Kidney glomerular epithelial cell (primary cell): ENCODE measurements around the gene BRSK1.

ENCODE experiments used
- DNase-seq: peaks from one replicate; lab custom pipeline; 2025; lab: John Stamatoyannopoulos, UW

BRSK1 gene

DNA sequence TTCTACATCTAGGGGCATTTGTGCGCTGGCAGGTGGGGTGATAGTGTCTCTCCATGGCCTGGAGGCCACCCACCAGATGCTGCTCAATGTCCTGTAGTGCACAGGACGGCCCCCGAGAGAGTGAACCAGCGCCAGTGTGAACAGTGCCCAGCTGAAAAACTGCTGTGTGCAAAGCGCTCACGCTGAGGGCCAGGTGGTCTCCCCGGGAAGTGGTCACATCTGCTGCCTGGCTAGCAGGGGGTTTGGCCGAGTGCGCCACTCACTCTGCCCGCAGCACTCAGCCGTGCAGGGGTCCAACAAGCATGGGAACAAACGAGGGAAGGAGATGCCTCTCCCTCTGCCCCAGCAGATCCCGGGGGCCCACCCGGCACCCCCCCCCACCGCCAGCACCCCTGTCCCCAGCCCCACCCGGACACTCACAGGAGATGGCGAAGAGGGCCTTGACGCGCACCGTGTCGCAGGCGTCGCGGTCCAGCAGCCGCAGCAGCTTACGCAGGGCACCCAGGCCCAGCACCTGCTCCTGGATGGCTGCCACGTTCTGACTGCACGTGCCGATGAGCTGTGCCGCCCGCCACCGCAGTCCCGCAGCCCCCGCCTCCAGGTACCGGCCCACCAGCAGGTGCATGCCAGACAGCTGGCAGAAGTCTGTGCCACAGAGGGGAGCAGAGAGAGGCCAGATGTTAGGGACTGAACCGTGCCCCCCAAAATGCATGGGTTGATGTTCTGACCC is 9.7 kb upstream of the BRSK1 start:
- DNase-seq = no peak

DNA sequence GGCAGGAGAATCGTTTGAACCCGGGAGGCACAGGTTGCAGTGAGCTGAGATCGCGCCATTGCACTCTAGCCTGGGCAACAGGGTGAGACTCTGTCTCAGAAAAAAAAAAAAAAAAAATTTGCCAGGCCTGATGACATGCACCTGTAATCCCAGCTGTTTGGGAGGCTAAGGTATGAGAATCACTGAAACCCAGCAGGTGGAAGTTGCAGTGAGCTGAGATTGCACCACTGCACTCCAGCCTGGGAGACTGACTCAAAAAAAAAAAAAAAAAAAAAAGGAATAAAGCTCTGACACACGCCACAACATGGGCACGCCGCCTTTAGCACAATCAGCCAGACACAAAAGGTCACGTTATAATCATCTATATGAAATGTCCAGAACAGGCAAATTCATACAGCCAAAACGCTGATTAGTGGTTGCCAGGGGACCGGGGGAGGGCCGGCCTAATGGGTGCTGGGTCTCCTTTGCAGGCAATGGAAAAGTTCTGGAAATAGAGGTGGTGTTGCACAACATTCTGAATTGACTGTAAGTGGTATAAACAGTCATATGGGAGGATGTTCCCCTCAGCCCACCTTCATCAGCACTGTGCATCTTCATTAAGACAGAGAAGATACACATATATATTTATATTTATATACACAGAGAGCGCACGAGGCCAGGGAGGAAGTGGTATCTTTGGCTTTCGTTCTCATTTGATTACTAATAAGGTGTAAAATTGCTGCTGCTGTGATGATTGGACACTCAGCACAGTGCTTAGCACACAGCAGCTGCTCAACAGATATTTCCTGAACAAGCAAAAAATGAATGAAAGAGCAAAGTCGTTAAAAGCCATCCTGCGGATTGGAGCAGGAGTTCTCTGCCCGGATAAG is 7.7 kb upstream of the BRSK1 start:
- DNase-seq = no peak

DNA sequence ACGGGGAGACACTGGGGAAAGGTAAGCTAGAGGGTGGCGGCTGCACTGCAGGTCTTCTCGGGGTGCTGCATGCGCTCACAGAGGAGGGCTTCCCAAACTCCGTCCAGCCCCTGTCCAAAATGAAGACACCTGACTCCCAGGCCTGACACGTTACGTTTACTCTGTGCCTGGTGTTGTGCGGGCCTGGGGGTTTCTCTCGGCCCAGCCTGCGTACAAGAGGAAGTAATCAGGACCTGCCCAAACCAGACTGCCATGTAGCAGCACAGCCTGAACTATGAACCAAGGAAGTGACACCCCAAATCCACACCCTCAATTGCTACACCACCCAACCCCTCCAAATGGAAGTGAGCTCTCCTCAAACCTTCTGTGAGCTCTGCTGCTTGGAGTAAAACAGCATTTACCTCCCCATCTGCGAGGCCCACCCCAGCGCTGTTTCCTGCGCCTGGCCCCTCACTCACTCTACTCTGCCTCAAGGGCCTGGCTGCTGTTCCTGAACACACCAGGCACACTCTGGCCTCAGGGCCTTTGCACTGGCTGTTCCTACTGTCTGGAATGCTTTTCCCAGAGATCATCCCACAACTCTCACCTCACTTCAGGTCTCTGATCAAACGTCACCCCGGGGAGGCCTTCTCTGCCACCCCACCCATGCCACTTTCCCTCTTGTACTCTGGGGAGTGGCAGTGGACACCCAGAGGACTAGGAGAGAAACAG is 6.9 kb upstream of the BRSK1 start:
- no peak for DNase-seq

DNA sequence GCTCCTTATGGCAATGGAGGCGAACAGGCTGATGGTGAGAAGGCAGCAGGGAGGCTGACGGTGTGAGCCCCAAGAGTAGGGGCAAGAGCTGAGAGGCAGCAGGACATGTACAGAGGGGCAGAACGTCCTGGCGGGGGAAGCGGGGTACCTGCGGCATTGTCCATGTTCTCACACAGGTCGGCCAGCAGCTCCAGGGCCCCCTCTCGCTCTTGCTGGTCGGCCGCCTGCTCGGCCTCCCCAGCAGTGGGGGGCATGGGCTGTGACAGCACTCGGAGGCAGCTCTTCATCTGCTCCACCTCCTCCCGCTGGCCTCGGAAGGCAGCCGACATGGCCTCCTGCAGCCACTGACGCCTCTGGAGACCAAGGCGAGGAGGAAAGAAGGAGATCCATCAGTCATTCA is 6.3 kb upstream of the BRSK1 start:
- no peak for DNase-seq

DNA sequence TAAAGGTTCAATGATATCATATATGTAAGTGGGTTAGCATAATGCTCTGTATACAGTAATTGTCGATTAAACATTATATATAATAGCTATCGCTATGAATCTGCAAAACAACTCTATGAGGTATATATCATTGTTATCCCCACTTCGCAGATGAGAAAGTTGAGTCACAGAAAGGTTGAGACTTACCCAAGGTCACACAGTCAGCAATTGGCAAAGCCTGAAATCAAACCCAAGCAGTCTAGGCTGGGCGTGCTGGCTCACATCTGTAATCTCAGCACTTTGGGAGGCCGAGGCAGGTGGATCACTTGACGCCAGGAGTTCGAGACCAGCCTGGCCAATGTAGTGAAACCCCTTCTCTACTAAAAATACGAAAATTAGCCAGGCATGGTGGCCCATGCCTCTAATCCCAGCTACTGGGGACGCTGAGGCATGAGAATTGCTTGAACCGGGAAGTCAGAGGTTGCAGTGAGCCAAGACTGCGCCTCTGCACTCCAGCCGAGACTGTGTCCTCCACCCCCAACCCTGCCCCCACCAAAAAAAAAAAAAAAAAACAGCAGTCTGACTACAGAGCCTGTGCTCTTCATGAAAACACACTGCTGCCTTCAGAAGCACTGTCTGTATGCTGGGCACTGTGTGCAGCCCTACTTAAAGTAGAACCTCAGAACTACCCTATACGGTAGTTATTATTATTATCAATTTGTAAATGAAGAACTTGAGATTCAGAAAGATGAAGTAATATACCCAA is 5.2 kb upstream of the BRSK1 start:
- no peak for DNase-seq

DNA sequence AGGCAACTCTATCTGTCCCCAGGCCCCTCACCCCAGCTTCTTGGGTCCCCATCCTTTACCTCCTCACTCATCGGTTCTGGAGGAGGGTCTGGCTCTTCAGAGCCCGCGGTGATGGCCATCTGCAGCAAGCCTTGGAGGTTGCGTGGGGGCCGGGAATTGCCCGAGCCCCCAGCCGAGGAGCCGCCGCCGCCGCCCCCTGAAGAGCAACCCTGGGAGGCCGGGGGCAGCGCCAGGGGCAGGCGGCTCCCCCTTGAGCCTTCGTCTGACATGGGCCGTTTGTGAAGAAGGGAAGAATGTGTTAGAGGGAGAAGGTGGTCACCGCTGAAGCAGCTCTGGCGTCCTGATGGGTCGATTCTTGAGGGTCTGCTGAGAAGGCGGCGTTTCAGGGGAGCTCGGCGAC is 4.5 kb upstream of the BRSK1 start:
- DNase-seq = no peak

DNA sequence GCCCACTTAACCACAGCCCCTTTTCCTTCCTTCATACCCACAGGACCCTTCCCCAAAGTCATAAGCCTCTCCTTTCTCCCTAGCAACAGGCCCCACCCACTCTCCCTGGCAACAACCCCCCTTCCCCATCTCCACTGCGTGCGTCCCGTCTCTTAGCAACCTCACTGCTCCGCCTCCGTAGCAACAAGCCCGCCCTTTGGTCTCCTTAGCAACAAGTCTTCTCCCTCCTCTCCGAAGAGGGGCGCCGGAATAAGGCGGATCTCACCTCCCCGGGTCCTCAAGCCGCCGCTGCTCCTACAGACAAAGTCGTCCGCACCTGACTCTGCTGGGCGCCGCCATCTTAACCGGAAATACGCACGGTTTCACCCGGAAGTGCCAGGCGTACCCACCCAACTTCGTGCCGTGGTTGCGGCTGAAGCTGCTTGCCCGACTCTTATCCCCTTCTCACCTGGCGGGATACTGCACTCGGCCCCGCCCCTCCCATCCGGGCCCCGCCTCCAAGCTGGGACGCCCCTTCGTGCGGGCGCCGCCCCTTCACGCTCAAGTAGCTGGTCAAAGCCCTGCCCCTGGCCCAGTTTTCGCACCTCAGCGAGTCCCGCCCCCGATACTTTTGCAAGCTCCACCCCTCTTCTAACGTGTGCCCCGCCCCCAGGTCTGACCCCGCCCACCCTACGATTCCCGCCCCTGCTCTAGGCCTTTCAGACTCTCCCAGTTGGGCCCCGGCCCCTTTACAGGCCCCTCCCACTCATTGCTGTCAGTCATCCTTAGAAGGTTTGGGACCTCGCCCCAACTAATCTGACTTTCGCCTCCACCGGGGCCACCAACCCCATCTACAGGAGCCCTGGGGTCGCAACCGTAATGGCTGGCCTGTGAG is 3.8 kb upstream of the BRSK1 start, which contains the start of gene HSPBP1:
Gene HSPBP1 (minus strand): TSS at position 341 of the 874 bp plus-strand sequence. CDS start 502 bp downstream, outside the sequence.
- DNase-seq = peak; percentile 93

DNA sequence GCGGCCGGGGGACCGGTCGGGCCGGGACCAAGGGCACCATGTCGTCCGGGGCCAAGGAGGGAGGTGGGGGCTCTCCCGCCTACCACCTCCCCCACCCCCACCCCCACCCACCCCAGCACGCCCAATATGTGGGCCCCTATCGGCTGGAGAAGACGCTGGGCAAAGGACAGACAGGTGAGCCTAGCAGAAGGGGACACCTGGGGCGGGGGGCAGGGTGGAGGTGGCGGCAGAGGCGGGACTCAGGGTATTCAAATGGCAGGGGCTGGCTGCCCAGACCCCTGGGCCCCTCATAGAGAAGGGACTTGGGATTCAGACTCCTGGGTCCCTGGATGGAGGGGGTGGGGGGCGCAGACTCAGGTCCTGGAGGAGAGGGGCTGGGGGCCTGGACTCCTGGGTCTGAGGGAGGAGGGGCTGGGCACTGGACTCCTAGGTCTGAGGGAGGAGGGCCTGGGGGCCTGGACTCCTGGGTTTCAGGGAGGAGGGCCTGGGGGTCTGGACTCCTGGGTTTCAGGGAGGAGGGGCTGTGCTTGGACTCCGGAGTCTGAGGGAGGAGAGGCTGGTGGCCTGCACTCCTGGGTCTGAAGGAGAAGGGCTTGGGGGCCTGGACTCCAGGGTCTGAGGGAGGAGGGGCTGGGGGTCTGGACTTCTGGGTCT is 735 bp downstream of the BRSK1 start:
- DNase-seq = no peak

DNA sequence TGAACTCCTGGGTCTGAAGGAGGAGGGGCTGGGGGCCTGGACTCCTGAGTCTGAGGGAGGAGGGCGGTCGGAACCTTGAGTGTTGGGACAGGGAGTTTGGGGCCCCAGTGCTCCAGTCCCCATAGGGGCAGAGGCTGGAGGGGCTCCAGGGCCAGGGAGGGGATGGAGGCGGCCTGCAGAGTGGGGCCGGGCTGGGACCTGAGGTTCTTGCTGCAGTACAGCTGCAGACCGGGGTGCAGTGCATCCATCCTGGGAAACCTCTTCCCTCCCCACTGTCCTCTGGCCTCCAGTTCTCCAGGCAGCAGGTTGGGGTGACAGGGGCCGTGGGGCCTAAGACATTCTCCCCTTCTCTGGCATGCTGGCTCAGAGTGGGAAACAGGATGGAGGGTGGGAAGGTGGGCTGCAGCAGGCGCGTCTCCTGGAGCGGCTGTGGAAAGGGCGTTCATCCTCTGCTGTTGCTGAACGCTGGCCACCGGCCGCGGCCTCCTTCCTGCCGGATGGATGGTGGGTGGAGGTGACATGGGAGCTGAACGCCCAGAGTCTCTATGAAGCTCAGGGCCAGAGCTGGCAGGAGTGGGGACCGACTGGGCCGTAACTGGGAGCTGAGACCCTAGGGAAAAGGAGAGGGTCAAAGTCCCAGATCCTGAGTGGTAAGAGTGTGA is 1.6 kb downstream of the BRSK1 start:
- DNase-seq = no peak

DNA sequence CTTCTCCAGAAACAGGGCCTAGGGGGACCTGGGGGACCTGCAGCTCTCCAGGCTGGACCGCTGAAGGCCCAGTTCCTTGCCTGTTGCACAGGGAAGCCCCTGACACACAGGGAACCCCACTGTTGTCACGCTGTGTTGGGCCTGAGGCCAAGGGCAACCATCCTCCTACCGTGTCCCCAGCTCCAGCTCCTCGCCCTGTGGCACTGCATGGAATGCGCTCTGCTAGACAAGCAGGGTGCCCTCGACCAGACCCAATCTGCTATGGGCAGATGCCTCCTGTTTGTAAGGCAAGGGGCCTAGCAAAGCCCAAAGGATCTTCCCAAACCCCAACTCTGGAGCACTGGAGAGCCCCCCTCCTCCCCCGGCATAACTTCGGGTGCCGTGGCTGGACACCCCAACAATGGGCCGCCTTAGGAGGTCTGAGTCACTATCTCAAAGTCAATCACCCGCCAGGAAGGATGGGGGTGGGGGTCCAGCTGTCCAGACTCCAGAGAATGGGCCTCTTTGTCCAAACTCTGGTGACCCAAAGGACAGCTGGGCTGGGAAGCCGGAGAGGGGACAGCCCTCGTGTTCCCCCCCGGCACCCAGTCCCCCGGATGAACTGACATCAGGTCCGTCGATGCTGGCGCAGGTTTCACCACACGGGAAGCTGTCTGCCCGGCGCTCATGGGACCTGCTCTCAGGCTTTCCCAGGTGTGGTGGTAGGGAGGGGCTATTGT is 3.7 kb downstream of the BRSK1 start:
- DNase-seq = no peak

DNA sequence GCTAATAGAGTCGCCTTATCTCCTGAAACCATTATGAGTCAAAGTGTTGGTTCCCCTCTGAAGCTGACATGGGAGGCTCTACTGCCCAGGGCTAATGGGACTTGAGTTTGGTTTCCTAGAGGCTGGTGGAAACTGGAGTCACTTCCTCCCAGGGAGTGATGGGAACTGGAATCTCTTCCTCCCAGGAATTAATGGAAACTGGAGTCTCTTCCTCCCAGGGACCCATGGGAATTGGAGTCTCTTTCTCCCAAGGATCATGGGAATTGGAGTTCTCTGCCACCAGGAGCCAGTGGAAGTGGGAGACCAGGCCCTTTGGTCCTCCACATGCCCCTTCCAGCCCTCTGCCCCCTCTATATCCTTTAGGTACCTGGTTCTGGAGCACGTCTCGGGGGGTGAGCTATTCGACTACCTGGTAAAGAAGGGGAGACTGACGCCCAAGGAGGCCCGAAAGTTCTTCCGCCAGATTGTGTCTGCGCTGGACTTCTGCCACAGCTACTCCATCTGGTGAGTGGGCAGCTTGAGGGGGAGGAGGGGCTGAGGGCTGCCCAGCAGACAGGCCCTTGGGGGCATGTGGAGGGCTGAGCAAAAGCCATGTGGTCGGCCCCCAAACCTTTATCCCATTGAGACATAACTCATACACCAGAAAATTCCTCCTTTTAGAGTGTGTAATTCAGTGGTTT is 5.5 kb downstream of the BRSK1 start:
- no peak for DNase-seq

DNA sequence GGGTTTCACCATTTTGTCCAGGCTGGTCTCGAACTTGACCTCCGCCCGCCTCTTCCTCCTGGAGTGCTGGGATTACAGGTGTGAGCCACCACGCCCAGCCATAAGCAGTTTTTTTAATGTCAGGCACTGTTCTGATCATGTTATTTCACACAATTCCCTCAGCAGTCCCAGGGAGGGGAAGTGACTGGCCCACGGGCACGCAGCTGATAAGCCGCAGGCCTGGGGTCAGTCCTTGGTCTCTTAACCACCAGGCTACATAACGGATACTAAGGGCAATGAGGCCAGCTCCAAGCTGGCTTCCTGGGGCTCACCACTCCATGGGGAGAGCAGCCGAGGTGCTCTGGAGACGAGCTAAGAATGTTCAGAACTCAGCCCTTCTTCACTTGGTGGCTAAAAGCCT is 13.5 kb downstream of the BRSK1 start:
- DNase-seq = no peak

DNA sequence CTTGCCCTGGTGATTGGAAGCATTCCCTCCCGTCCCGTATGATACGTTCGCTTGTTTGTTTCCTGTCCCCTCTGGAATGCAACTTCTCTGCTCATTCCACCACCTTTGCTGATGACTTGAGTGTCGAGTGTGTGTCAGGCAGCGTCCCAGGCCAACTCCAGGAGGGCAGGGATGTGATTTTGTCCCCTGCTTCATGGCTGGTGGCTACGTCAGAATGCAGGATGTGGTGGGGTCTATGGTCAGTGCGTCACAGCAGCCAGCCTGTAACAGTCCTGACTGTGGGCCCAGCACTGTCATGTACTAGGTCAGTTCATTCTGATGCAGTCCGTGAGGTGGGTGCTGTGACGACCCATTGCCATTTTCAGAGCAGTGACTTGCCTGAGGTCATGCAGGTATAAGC is 16.2 kb downstream of the BRSK1 start:
- no peak for DNase-seq

DNA sequence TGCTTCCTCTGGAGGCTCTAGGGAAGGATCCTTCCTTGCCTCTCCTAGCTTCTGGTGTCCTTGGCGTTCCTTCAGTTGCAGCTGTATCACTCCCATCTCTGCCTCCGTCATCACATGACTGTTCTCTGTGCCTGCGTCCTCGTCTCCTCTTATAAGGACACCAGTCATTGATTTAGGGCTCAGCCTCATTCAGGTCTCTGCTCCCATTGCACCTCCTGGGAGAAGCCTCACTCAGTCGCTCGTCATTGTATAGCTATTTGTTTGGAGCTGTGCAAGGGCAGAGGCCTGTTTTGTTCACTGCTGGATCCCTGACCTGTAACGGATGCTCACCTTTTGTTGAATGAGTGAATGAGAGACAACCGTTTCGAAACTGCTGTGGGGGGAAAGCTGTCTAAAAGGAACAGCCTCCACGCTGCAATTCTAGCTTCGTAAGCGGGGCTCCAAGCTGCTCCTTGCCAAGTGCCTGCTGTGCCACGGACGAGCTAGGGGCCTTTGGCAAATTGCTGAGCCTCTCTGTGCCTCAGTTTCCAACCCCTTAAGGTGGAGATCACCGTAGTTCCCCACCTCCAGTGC is 17.2 kb downstream of the BRSK1 start:
- no peak for DNase-seq

DNA sequence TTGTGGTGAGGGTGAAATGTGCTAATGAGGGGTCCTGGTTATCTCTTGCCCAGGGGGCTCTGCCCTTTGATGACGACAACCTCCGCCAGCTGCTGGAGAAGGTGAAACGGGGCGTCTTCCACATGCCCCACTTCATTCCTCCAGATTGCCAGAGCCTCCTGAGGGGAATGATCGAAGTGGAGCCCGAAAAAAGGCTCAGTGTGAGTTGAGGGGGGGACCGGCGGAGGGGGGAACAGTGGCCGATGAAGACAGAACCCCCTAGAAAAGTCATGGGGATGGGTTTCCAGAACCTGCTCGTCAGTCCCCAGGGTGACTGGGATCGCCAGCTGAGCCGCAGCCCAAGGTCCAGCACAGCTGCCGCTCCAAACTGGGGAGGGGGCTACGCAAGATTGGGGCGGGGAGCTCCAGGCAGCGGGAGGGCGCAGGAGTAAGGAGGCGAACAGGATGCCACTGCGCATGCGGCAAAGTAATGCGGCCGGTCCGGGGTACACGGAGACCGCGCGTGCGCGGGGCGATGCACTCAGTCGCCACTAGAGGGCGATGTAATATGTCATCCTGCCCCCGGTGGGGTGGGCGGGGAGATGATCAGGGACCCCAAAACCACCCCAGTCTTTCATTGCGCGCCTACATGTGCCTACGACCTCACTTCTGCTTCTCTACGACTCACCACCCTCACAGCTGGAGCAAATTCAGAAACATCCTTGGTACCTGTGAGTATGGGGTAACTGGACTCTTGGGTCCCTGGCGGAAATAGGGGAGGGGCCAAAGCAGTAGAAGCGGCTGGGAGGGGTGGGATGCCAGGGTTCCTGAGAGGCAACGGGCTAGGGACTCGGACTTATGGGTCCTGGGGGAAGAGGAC is 17.9 kb downstream of the BRSK1 start:
- peak; percentile 31 for DNase-seq

DNA sequence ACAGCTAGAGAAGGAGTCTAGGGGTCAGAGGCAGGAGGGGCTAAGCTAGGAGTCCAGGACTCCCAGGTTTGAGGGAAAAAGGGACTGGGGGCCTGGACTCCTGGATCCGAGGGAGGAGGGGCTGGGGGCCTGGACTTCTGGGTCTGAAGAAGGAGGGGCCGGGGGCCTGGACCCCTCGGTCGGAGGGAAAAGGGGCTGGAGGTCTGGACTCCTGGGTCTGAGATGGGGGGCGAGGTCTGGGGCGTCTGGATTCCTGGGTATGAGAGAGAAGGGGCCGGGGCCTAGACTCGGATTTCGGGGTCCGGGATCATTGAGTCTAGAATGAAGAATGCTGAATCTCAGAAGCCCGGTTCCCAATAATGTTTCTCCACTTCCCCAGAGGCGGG is 18.5 kb downstream of the BRSK1 start:
- DNase-seq = no peak

DNA sequence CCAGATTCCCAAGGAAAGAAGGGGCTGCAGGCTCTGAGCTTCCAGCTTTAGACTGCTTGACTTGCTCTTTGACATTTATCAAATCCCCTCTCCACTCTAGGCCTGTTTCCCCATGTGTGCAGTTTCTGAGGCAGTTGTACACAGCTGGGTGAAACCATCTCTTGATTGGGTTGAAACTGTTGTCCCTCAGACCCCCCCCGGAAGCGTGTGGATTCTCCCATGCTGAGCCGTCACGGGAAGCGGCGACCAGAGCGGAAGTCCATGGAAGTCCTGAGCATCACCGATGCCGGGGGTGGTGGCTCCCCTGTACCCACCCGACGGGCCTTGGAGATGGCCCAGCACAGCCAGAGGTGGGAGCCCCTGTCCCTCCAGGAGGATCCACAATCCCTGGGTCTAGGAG is 19.7 kb downstream of the BRSK1 start:
- DNase-seq = no peak
